ENCODE results near the gene GCLM.
"Not testable (repeated sequence)": the region's sequence is repeated elsewhere in the genome, so short reads cannot be mapped to it uniquely, and the experiment has no call there.

GCLM gene

DNA sequence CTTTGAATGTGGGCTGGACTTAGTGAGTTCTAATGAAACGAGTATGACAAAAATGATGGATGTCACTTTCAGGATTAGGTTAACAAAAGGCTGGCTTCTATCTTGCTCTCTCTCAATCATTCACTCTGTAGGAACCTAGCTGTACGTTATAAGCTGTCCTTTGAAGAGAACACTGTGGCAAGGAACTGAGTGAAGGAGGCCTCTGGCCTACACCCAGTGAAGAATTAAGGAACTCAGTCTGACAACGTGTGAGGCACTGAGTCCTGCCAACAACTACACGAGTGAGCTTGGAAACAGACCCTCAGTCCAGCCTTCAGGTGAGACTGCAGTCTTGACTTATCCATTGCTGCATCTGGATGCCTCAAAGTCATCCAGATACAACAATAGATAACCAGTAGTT is 27.0 kb downstream of the GCLM start:
- no peak for DNase-seq

DNA sequence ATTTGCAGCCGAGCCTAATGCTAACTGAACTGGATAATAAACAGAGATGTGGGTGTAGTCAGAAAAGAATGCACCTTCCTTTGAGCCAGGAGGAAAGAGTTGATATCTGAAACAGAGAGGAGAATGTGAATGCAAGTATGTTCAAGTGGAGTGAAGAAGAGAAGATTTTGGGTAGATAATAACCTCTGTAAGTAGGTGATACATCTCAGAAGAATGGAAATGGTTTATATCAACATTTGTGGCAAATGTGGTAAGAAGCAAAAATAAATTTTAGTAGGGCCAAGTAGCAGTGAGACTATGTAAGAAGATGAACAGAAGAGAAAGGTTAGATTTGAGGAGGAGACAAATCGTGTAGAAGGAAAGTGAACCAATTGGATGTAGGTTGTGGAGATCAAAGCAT is 28.5 kb downstream of the GCLM start:
- DNase-seq = no peak

DNA sequence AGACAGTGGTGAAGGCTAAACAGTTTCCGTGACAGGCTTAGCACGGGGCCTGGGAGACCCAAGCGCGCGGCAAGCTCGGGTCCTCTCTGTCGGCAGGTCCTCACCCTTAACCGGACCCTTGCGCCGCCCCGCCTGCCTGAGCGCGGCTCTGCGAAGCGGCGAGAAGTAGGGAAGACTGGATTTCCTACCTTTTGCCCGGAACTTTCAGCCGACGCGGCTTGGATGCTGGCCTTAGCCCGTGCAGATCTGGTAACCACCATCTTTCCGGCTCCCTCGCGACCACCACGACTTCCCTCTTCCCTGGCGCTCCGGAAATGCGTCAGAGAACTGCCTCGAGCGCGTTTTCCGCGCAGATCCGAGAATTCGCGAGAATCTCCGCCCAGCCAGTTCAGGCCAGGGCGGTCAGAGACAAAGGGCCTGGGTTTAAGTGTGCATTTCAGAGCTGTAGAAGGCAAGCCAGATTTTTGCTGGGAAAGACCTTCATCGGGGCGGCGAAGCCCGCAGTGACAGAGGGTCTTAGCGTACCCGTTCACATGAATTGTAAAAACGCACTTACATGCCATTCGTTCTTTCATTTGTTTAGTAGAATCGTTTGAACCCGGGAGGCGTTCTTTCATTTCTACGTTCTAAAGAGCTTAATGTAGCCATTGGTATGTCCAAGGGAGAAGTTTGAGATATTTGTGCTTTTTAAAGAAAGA is 30.2 kb downstream of the GCLM start, which contains the start of gene DNTTIP2:
Gene DNTTIP2 (minus strand): TSS at position 318 of the 698 bp plus-strand sequence. CDS start 58 bp downstream, at position 260.
- peak; percentile 83 for DNase-seq

DNA sequence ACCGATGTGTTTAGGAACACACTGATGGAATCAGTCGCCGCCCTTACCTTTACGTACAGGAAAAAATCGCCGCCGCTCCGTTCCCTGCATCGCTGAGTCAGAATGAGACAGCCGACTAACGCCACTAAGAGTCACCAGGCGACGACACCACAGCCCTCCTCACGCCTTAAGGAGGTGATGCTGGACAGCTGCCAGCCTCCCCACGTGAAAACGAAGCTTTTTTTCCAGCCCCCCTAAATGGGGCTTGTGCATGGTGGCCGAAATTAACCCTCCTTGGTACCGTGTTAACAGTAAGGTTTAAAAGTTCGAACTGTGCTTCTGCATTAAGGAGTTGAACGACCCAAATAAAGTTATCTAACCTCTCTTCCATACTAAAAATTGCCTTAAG is 30.7 kb downstream of the GCLM start:
- peak; percentile 63 for DNase-seq

DNA sequence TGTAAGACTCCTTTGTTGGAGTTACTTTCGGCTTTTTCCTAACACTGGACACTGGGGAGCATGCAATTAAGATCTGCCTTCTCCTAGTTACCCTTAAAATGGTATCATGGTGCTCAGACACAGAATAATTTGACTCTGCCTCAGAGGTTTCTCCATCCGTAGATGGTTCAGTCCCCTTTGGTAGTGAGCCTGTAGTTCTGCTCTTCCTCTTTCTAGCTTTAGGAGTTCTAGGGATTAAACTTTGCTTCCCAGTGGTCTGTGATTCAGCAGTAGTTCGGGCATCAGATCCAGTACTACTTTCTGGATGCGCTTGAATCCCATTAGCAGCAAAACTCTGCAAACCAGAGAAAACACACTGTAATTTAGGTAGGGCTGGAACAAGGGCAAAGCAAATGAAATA is 31.7 kb downstream of the GCLM start:
- DNase-seq = no peak

DNA sequence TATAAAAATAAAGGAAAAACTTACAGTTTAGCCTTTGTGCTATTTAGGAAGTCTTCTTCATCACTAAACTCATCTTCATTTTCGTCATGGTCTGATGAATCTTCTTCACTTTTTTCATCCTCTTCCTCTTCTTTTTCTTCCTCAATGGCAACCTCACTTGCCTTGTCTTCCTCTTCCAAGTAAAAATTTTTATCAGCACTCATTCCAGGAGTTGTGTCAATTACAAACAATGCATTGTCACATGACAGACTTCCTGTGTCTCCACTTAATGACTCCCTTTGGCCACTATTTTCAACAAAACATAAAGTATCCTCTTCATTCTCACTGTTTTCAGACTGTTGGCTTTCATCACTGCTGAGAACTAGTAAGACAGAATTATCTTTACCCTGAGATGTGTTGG is 33.0 kb downstream of the GCLM start:
- no peak for DNase-seq

DNA sequence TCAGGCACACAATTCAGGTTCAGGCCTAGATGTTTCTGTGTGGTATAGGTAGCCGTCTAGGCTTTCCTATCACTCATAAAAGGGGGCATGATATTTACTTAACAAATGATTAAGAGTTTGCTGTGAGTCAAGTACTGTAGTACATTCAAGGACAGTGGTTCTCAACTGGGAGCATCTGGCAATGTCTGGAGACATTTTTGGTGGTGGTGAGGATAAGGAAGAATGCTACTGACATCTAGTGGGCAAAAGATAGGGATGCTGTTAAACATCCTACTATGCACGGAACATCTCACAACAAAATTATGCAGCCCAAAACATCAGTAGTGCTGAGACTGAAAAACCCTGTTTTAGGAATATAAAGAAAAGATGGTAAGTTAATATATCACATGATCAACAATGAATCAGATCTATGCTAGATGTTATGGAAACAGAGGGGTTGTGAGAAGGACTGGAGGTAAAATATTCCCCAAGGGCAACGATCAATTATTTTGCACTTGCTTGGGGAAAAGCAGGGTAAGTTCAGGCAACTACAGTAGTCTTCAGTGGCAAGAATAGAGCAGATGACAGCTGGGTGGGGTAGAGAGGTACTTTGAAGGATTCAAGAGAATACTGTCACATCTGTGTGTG is 35.1 kb downstream of the GCLM start:
- DNase-seq = no peak

DNA sequence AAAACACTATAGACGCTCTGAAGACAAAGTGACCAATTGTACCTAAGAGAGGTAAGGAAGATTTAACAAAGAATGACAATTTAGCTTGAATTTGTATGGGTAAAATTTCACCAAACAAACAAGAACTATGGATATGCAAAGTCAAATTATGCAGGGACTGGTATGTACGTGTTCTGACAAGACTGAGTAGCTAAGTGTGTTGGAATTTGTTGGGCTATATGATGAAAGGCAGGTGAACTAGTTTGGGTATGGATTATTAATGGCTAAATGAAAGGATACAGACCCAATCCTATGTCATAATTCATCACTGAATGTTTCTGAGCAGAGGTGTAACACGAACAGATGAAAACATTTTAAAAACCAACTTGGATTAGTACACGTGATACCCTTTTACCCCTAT is 37.9 kb downstream of the GCLM start:
- no peak for DNase-seq

DNA sequence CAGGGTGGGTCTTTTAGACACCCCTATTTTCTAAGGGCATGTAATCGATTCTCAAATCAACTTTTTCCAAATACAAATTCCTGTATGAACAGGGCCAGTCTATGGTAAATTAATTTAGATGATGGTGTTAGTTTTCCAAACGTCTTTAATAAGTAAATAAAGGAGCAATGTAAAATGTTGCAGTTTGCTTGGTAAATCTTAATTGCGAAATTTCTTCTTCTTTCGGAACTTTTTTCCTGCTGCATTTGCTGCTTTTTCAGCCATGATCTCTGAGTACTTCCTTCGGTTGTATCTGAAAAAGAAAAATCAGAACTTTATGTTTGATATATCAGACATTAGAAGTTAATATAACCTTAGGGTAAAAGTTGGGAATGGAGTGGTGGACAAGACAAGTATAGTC is 39.6 kb downstream of the GCLM start:
- no peak for DNase-seq

DNA sequence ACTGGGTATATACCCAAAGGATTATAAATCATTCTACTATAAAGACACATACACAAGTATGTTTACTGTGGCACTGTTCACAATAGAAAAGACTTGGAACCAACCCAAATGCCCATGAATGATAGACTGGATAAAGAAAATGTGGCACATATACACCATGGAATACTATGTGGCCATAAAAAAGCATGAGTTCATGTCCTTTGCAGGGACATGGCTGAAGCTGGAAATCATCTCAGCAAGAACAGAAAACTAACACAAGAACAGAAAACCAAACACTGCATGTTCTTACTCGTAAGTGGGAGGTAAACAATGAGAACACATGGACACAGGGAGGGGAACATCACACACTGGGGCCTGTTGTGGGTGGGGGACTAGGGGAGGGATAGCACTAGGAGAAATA is 40.7 kb downstream of the GCLM start:
- DNase-seq = not testable (repeated sequence)

DNA sequence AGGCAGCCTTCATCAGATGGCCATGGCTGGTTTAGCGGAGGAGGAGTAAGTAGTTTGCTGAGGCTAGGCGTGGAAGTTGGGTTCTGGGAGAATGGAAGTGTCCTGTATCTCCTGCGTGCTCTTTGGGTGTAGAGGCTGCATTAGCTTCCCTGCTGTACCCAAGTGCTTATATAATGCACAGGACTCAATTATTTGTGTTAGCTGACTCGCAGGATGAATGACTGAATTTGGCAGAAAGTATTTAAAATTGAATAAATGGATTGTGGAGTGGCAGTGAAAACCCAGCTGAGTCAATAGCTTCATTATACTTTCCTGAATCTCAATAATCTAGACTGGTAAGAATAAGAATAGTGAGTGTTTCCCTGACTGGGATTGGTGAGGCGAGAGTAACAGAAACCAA is 44.0 kb downstream of the GCLM start:
- DNase-seq = no peak

DNA sequence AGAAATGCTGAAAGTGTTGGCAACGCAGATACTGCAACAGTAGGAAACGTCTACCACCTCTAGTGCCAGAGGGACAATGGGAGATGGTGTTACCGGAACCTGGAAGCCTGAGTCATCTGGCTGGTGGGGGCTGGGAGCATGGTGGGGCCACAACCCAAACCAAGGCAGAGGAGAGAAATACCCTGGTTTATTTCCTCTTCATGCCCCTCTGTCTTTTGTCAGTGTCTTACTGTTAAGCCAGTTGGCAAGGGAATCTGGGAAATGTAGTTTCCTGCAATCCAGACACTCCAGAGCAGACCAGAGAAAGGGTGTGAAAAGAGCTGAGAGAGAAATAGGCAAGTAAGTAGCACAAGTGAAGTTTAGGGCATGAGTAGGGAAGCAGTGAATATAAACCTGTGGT is 45.1 kb downstream of the GCLM start:
- DNase-seq = no peak

DNA sequence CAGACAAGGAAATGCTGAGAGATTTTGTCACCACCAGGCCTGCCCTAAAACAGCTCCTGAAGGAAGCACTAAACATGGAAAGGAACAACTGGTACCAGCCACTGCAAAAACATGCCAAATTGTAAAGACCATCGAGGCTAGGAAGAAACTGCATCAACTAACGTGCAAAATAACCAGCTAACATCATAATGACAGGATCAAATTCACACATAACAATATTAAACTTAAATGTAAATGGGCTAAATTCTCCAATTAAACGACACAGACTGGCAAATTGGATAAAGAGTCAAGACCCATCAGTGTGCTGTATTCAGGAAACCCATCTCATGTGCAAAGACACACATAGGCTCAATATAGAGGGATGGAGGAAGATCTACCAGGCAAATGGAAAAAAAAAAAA is 51.6 kb downstream of the GCLM start:
- DNase-seq = not testable (repeated sequence)

DNA sequence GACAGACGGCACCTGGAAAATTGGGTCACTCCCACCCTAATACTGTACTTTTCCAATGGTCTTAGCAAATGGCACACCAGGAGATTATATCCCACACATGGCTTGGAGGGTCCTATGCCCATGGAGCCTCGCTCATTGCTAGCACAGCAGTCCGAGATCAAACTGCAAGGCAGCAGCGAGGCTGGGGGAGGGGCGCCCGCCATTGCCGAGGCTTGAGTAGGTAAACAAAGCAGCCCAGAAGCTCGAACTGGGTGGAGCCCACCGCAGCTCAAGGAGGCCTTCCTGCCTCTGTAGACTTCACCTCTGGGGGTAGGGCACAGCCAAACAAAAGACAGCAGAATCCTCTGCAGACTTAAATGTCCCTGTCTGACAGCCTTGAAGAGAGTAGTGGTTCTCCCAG is 53.2 kb downstream of the GCLM start:
- DNase-seq = not testable (repeated sequence)

DNA sequence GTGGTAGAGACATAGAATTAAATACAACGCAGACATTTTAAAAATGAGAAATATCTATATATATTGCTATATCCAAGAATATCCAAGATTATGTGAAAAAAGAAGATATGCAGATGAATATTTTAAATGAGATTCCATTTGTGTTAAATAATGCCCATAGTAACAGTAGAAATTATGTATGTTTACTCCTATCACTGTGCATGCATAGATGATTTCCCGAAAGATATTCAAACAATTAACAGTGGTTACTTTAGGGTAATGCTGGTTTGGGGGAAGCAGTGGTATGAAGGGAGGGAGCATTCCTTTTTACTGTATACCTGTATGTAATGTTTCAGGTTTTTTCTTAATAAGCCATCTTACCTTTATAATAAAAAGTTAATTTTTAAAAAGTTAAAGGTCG is 55.3 kb downstream of the GCLM start:
- DNase-seq = no peak

DNA sequence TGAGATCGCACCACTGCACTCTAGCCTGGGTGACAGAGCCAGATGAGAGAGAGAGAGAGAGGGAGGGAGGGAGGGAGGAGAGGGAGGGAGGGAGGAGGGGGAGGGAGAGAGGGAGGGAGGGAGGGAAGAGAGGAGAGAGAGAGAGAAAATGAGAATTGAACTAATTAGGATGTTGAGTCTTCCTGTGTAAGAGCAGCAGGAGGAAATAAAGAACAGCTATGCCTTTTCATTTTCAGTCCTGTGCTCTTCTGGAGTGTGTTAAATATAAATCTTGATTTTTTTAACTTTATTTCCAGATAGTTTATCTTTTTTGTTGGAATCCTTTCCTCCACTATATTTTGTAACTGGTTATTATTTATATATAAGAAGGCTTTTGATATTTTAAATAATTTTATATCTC is 57.4 kb downstream of the GCLM start:
- no peak for DNase-seq

DNA sequence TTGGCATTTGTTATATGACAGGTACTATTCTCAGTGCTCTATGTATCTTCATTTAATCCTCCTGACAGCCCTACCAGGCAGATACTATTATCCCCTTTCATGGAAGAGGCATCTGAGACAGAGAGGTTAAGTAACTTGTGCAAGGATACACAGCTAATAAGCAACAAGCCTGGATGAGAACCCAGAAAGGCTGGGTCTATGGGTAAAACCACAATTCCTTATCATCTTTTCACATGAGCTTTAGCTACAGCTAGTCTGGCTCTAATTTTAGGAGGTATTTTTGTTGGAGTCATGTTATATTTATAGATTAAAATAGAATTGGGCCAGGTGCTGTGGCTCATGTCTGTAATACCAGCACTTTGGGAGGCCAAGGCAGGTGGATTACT is 57.9 kb downstream of the GCLM start:
- DNase-seq = no peak

DNA sequence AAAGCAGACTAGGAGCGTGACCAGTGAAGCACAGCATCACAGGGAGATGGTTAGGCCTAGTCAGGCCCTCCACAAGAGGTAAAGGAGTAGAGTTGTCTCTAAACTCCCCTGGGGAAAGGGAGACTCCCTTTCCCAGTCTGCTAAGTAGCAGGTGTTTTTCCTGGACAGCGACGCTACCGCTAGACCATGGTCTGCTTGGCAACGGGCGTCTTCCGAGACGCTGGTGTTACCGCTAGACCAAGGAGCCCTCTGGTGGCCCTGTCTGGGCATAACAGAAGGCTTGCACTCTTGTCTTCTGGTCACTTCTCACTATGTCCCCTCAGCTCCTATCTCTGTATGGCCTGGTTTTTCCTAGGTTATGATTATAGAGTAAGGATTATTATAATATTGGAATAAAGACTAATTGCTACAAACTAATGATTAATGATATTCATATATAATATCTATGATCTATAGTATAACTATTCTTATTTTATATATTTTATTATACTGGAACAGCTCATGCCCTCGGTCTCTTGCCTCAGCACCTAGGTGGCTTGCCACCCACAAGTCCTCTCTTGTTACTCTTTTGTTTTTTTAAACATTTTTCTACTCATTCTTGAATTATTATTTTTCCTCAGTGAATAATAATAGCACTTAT is 58.4 kb downstream of the GCLM start:
- DNase-seq = peak; percentile 50

DNA sequence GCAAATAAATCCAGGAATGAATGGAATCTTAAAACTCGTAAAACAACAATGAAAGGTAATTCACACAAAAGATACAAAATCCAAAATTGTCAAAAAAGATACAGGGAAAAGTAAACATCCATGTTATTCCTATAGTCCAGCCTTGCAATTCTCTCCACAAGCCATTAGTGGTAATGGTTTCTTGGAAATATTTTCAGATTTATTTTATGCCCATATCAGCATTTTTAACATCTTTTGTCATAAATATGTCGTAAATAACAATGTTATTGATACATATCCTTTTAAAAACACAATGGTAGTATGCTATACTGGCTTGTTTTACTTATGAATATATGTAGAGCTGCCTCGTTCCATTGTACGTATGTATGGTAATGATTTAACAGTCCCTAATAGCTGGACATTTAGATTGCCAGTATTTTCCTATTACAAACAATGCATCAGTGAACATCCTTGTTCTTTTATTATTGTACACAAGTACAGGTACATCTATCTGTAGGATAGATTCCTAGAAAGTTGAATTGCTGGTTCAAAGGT is 60.8 kb downstream of the GCLM start:
- no peak for DNase-seq

DNA sequence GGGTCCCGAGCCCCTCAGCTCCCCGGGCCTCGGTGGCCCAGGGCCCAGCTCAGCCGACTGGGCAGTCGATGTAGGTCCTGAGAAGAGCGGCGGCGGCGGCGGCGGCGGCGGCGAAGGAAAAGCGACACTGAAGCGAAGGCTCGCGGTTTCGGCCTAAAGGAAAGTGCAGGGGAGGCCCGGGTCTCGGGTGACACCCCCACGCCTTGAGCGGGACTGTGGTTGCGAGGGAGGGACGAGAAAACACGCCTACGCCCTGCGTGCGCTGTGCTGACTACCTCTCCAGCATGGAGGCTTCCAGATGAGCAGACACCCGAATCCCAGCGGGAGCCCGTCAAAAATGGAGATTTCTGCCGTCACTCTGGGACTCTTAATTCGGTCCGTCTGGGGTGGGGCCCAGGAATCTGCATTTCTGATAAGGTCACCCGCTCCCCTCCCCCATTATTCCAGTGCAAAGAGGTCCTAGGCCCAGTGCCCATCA is 61.4 kb downstream of the GCLM start:
- peak; percentile 65 for DNase-seq

DNA sequence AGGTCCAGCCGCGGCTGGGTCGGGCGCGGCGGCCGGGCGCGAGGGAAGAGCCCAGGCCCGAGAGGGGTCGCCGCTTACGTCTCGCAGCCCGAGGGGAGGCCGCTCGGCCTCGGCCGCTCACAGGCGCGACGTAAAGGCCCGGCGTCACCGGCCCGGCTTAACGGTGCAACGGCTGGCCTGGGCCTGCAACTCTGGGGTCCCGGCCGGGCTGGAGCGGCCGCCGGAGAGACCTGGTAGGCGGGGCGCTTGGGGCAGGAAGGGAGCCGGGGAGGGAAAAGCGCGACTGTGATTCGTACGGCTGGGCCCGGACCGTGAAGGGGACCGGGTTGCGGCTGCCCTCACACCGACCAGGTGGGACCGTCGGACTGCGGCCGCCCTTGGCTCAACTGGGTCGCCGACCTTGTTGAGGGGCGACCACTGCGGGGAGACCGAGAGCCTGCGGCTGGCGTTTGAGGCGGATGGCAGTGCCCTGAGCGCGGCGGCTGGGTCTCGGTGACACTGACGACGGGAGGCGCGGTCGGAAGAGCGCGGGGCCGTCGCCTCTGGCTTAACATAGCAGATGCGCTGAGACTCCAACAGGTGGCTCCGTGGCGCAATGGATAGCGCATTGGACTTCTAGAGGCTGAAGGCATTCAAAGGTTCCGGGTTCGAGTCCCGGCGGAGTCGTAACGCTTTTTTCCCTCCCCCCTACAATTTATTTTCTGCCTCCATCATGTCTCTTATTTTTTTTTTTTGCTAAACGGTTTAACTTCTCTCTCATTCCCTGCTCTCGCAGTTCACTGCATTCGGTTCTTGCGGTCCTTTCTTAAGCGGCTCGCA is 62.0 kb downstream of the GCLM start:
- DNase-seq = peak; percentile 87

DNA sequence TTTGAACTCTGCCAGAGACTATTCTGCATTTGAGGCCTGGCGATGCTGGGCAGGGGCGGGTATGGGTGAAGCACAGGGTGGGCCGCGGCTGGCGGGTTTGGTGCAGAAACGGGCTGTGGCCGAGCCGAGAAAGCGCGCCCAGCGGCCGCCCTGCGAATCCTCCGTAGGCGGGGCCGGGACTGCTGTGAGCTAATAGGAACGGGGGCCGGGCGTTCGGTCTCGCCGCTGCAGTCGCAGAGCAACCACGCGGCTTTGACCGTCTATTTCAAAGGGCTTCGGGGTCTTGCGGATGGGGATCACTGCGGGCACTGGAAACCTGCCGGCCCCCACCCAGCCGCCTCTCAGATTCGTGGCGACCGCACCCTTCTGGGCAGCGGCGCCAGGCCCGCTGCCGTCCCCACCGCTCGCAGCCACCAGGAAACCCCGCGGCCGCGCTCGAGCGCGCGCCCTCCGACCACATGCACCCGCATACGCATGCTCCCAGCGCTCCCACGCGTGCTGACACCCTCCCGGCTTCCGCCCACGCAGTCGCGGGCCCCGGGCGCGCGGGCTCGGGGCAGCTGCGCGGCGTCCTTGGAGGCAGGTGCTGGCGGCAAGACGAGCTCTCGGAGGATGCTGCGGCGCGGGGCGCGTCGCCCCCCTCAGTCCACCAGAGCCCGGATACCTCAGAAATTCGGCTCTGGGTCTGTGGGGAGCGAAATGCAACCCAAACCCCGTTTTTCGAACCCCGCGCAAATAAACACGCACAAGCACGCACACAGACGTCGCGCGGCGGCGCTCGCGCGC is 62.8 kb downstream of the GCLM start:
- peak; percentile 78 for DNase-seq
